GM18951 (cell line): ENCODE data around the gene FAM151A.

Experiments
- POLR2A ChIP-seq: IDR thresholded peaks from 4 replicates; pipeline ENCODE4 v1.6.1; 2011; ENCODE audit warnings: mild to moderate bottlenecking; ENCODE audit not compliant: insufficient read length, insufficient read depth; ENCODE audit errors: extremely low read depth
- in situ Hi-C: fragments of 300-500 bp; cut with MboI; formaldehyde crosslinking; loops from one replicate; pipeline ENCODE4 v1.12.0; 2022; ENCODE audit warnings: low sequenced_read_pairs, mixed read lengths, inconsistent platforms; ENCODE audit not compliant: unreplicated experiment

The FAM151A gene

GRCh38 chr1:54615531-54616279 lies 7.6 kb downstream of the FAM151A start:
- in situ Hi-C loops: no loop called here
- TF ChIP-seq POLR2A: no peak

- TF ChIP-seq POLR2A: no peak
- in situ Hi-C loops: no loop called here
Observed at GRCh38 chr1:54614563-54614962, 8.8 kb downstream of the FAM151A start.

- in situ Hi-C loops: no loop called here
- no peak for TF ChIP-seq POLR2A
Observed at GRCh38 chr1:54614024-54614423, 9.3 kb downstream of the FAM151A start.

- in situ Hi-C loops: no loop called here
- no peak for TF ChIP-seq POLR2A
Observed at GRCh38 chr1:54611621-54612020, 11.7 kb downstream of the FAM151A start.

GRCh38 chr1:54610601-54611580 lies 12.4 kb downstream of the FAM151A start:
- in situ Hi-C loops: no loop called here
- TF ChIP-seq POLR2A: no peak

GRCh38 chr1:54610048-54610447 lies 13.3 kb downstream of the FAM151A start:
- TF ChIP-seq POLR2A: no peak
- in situ Hi-C loops: no loop called here

- in situ Hi-C loops: no loop called here
- TF ChIP-seq POLR2A: no peak
Observed at GRCh38 chr1:54609301-54609921, 13.9 kb downstream of the FAM151A start.

GRCh38 chr1:54608566-54609230 lies 14.6 kb downstream of the FAM151A start:
- TF ChIP-seq POLR2A: no peak
- in situ Hi-C loops: no loop called here

GRCh38 chr1:54607821-54608565 lies 15.3 kb downstream of the FAM151A start:
- TF ChIP-seq POLR2A: no peak
- in situ Hi-C loops: no loop called here

- in situ Hi-C loops: no loop called here
Observed at GRCh38 chr1:54606990-54607325, 16.4 kb downstream of the FAM151A start.

GRCh38 chr1:54606096-54606989 lies 17.0 kb downstream of the FAM151A start:
- no peak for TF ChIP-seq POLR2A
- in situ Hi-C loops: no loop called here

More at GRCh38 chr1:54606990-54607325, 16.4 kb downstream of the FAM151A start:
- TF ChIP-seq POLR2A: no peak
